SU-DHL-6 (cell line): ENCODE measurements around the gene KYAT1.
A peak's percentile ranks its signal among the peaks of the same experiment; 100 is the strongest.

Experiments
- H2AFZ ChIP-seq: fragments of 200-600 bp; sonication (generic); 2 replicates; pipeline ENCODE4 v1.6.1; 2014; ENCODE audit warnings: low read depth, mild to moderate bottlenecking, moderate library complexity, mixed read lengths, antibody characterized with exemption, low read length; ENCODE audit not compliant: severe bottlenecking
- H3F3A ChIP-seq: fragments of 200-600 bp; shearing (Covaris generic); 2 replicates; pipeline ENCODE4 v1.6.0; 2016; ENCODE audit warnings: antibody characterized with exemption, mild to moderate bottlenecking; ENCODE audit not compliant: insufficient read depth
- H3K27ac ChIP-seq: fragments of 200-600 bp; sonication (generic); 2 replicates; pipeline ENCODE4 v1.5.1; 2016; ENCODE audit warnings: low read depth, mild to moderate bottlenecking, low read length, moderate library complexity, mixed read lengths
- H3K27me3 ChIP-seq: fragments of 200-600 bp; sonication (generic), shearing (Covaris generic); 2 replicates; pipeline ENCODE4 v1.6.0; 2014; ENCODE audit warnings: mild to moderate bottlenecking, low read length
- H3K36me3 ChIP-seq: fragments of 200-600 bp; sonication (generic); 2 replicates; pipeline ENCODE4 v1.6.1; 2014; ENCODE audit warnings: mild to moderate bottlenecking, low read length, mixed read lengths
- H3K4me2 ChIP-seq: fragments of 300-600, 200-600 bp; shearing (Covaris generic), sonication (generic); 2 replicates; pipeline ENCODE4 v1.6.0; 2014; ENCODE audit warnings: low read length, low read depth, mild to moderate bottlenecking; ENCODE audit not compliant: poor library complexity, severe bottlenecking
- H3K4me3 ChIP-seq: fragments of 200-600 bp; sonication (generic); 2 replicates; pipeline ENCODE4 v1.5.1; 2014; ENCODE audit warnings: antibody characterized with exemption, low read length, mild to moderate bottlenecking, mixed read lengths; ENCODE audit not compliant: insufficient read depth, poor library complexity, severe bottlenecking
- H3K79me2 ChIP-seq: fragments of 200-600 bp; sonication (generic); 2 replicates; pipeline ENCODE4 v1.6.1; 2014; ENCODE audit warnings: mild to moderate bottlenecking, low read length, moderate library complexity; ENCODE audit not compliant: insufficient read depth
- H3K9ac ChIP-seq: fragments of 200-600 bp; sonication (generic); 2 replicates; pipeline ENCODE4 v1.7.0; 2014; ENCODE audit warnings: mild to moderate bottlenecking, low read length
- H3K9me2 ChIP-seq: fragments of 200-600 bp; sonication (generic); replicated peaks from 2 replicates; pipeline ENCODE4 v1.6.1; 2014; ENCODE audit warnings: low read length; ENCODE audit not compliant: insufficient read depth
- H3K9me3 ChIP-seq: fragments of 200-600 bp; sonication (generic); 2 replicates; pipeline ENCODE4 v1.6.1; 2014; ENCODE audit warnings: low read length, mixed read lengths; ENCODE audit not compliant: insufficient read depth
- H4K20me1 ChIP-seq: fragments of 200-600 bp; sonication (generic); 2 replicates; pipeline ENCODE4 v1.6.1; 2014; ENCODE audit warnings: low read depth, mild to moderate bottlenecking, antibody characterized with exemption, low read length, moderate library complexity, mixed read lengths
- EZH2phosphoT487 ChIP-seq: fragments of 200-600 bp; sonication (generic), shearing (Covaris generic); conservative IDR thresholded peaks from 2 replicates; pipeline ENCODE4 v1.6.1; 2018; ENCODE audit warnings: mild to moderate bottlenecking, antibody characterized with exemption, low read length, moderate library complexity, mixed read lengths
- TF ChIP-seq, protein P1 (sequence below): fragments of 200-600 bp; sonication (generic); IDR thresholded peaks from one replicate; pipeline ENCODE4 v1.5.1; 2017; ENCODE audit warnings: antibody characterized with exemption, mild to moderate bottlenecking, low read length, moderate library complexity; ENCODE audit not compliant: insufficient read depth, poor library complexity, severe bottlenecking

The KYAT1 gene

DNA sequence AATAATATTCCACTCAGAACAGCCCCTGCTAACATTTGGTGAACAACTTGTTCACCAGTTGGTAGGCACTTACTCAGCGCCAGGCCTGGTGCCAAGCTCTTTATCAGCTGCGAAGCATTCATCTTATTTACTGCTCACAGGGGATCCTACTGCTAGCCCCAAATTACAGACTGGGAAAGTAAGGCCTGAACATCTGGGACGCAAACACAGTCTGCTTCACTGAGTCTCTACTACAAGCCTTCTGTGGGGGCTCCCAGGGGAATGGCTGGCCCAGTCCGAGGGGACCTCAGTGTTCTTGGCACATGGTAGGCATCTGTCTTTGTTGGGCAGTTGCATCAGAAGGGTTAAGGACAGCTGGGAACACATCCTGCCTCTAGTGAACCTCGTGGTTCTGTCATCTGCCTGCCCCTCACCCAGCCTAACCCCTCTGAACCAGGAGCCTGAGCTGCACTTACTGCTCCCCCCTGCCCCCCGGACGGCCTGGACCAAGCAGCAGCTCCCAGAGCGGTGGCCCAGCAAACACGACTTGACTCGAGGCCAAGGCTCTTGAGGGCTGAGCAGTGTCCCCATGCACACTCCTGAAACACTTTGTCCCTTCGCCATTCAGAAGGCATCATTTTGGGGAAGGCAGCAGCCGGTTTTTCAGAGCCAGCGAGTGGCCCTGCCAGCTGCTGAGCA lies 38.8 kb upstream of the KYAT1 start, which contains the start of gene PHYHD1:
Gene PHYHD1 (plus strand): TSS at position 602 of the 678 bp plus-strand sequence. CDS start 1,342 bp downstream, outside the sequence.
- Histone ChIP-seq H3K27ac (peak within 1 kb of the TSS; percentile 97), H4K20me1 (no peaks in the 10 kb centered on the region), H3K27me3 (no peaks in the 10 kb centered on the region), H3K4me3 (peak within 1 kb of the TSS; percentile 75), H3K36me3 (no peaks in the 10 kb centered on the region), H3K79me2 (no peaks in the 10 kb centered on the region), H3K9me3 (no peaks in the 10 kb centered on the region), H3K9me2 (no peaks in the 10 kb centered on the region), H3K4me2 (peak within 1 kb of the TSS; percentile 96), H2AFZ (peak within 1 kb of the TSS; percentile 5), H3K9ac (peak within 1 kb of the TSS; percentile 95), H3F3A (peaks cover 41% of the 10 kb centered on the region)
- no peak for TF ChIP-seq EZH2phosphoT487
- TF ChIP-seq, protein P1, sequence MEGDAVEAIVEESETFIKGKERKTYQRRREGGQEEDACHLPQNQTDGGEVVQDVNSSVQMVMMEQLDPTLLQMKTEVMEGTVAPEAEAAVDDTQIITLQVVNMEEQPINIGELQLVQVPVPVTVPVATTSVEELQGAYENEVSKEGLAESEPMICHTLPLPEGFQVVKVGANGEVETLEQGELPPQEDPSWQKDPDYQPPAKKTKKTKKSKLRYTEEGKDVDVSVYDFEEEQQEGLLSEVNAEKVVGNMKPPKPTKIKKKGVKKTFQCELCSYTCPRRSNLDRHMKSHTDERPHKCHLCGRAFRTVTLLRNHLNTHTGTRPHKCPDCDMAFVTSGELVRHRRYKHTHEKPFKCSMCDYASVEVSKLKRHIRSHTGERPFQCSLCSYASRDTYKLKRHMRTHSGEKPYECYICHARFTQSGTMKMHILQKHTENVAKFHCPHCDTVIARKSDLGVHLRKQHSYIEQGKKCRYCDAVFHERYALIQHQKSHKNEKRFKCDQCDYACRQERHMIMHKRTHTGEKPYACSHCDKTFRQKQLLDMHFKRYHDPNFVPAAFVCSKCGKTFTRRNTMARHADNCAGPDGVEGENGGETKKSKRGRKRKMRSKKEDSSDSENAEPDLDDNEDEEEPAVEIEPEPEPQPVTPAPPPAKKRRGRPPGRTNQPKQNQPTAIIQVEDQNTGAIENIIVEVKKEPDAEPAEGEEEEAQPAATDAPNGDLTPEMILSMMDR, result no peak

DNA sequence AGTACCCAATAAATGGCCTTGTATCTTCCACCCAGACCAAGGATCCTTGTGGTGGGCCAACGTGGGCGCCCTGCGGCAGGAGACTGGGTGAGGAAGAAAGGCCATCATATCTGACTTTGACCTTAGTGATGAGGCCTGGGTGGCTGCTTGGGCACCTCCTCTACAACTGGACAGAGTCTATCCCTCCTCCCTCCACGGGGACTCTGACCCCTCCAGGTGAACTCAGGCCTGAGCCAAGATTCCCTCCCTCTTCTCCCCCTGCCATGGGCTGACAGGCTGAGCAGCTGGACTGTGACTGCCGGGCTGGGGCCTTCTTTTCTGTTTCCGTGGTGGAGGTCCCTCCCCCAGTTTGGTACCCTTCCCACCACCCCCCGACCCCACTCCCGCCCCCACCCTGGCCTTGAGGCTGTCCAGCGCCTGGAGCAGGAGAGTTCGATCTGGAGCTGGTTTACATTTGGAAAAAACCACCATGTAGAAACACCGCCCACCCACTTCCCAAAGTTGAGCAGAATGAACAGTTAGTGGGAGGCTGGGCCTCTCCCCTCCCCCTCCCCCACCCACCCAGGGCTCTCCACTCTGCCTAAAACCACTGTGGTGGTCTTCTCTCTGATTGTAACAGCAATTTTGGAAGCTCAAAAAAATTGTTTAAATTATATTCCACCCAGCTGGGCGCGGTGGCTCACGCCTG lies 37.8 kb upstream of the KYAT1 start:
- no peak overlapping the region for H3K9ac ChIP-seq
- no peak for TF ChIP-seq EZH2phosphoT487
- TF ChIP-seq, protein P1, result no peak
- no peaks in the 10 kb centered on the region for H3K36me3 ChIP-seq
- peaks cover 41% of the 10 kb centered on the region for H3F3A ChIP-seq
- no peaks in the 10 kb centered on the region for H4K20me1 ChIP-seq
- H3K27me3 ChIP-seq, result no peaks in the 10 kb centered on the region
- peak overlapping the region; percentile 97 for H3K27ac ChIP-seq
- H2AFZ ChIP-seq, result no peak overlapping the region
- H3K4me2 ChIP-seq, result no peak overlapping the region
- H3K9me2 ChIP-seq, result no peaks in the 10 kb centered on the region
- H3K79me2 ChIP-seq, result no peaks in the 10 kb centered on the region
- no peak overlapping the region for H3K4me3 ChIP-seq
- H3K9me3 ChIP-seq, result no peaks in the 10 kb centered on the region

DNA sequence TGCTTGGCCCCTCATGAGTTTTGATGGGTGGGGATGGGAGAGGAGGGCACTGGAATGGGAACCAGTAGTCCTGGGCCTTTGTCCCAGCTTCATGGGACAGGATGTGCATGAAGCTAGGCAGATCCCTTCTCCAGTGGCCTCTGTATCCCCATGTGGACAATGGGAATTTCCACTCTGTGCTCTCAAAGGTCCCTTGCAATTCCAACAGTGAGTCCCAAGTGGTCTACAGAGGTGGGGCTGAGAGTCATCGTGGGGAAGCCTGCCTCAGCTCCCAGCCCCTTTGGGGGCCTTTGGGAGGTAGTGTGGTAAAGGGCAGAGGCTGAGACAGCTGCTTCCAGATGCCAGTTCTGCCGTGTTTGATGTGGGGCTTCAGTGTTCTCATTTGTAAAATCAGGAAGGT lies 37.2 kb upstream of the KYAT1 start:
- H3K9ac ChIP-seq, result no peak overlapping the region
- H3K36me3 ChIP-seq, result no peaks in the 10 kb centered on the region
- peak overlapping the region; percentile 97 for H3K27ac ChIP-seq
- H4K20me1 ChIP-seq, result no peaks in the 10 kb centered on the region
- H3K4me2 ChIP-seq, result no peak overlapping the region
- H3F3A ChIP-seq, result peaks cover 41% of the 10 kb centered on the region
- no peak overlapping the region for H2AFZ ChIP-seq
- H3K9me2 ChIP-seq, result no peaks in the 10 kb centered on the region
- no peaks in the 10 kb centered on the region for H3K27me3 ChIP-seq
- H3K4me3 ChIP-seq, result no peak overlapping the region
- no peaks in the 10 kb centered on the region for H3K9me3 ChIP-seq
- no peaks in the 10 kb centered on the region for H3K79me2 ChIP-seq
- TF ChIP-seq, protein P1, result no peak
- no peak for TF ChIP-seq EZH2phosphoT487
